AG04450 (cell line): ENCODE results near the gene GNPNAT1. TPM values are rescaled to one million over a fixed set of nuclear protein-coding genes. Genes with fewer than 3 reads are reported as not detected.

ENCODE experiments used
- CTCF ChIA-PET: fragments of 300-600, 350-600 bp; formaldehyde crosslinking; extraction: SDS; loops from one replicate; lab custom pipeline; 2022; ENCODE audit warnings: antibody characterized with exemption, inconsistent platforms; lab: Charles Lee
- POLR2A ChIA-PET: fragments of 350-600 bp; formaldehyde crosslinking; extraction: SDS; loops from one replicate; lab custom pipeline; 2021; ENCODE audit warnings: antibody characterized with exemption, inconsistent platforms; lab: Yijun Ruan, JAX
- DNase-seq: peaks from one replicate; pipeline ENCODE4 v3.0.0-alpha.2; 2011; ENCODE audit warnings: low read depth, low spot score
- H3K27ac ChIP-seq: one replicate; pipeline ENCODE4 v1.5.1; 2012; ENCODE audit warnings: low read depth, low read length, control low read depth
- H3K27me3 ChIP-seq: one replicate; pipeline ENCODE4 v1.6.0; 2012; ENCODE audit warnings: low read length; ENCODE audit not compliant: control insufficient read depth, insufficient read depth
- H3K4me3 ChIP-seq: 2 replicates; pipeline ENCODE4 v1.5.1; 2011; ENCODE audit warnings: mild to moderate bottlenecking, low read depth, low read length, control low read depth
- H3K9me3 ChIP-seq: 2 replicates; pipeline ENCODE4 v1.5.1; 2012; ENCODE audit warnings: low read length; ENCODE audit not compliant: control insufficient read depth, insufficient read depth
- polyA plus RNA-seq: library from polyadenylated mRNA; depleted of rRNA; stranded (reverse); fragments of >200 nt; gene quantifications from 2 replicates; pipeline ENCODE4 v1.2.3, GENCODE V29; 2011
- TF ChIP-seq, protein P1 (sequence below): IDR thresholded peaks from 2 replicates; pipeline ENCODE4 v1.5.1; 2011; ENCODE audit warnings: low read depth, low read length, control low read depth, inconsistent platforms

GNPNAT1 gene
- polyA plus RNA-seq, 1 experiment: 47.2 TPM

DNA sequence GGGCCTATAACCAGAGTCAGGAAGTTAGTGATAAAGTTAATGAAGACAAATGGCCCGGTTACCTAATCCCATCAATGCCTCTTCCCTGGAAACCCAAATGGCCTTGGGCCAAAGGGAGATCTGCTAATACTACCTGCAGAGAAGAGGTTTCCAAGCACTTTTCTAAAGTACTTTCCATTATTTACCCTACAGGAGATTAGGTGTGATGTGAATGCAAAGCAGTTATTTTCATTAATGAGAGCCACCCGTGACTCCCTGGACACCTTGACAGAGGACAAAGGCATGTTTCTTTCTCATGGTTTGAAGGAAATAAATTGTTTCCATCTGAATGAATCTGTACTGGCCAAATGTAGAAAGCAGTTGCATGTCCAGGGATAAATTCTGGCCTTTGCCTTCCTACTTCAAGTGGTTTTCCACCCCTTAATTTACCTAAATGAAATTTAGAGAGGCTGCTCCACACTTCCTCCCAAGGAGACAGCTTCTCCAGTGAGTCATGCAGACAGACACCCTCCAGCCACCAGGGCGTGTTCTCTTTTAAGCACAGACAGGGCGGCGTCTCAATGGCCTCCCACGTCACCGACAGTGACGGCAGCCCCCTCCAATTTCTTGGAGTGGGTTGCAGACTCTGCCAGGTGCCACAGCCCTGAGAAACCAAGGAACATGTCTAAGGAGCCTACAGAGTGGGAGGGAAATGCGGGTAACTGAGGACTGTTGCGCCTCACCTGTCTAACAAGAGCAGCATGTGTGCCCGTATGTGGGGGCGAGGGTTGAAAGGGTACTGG is 43.9 kb upstream of the GNPNAT1 start:
- no peaks in the 10 kb centered on the region for H3K27me3 ChIP-seq
- peak overlapping the region; percentile 3 for H3K27ac ChIP-seq
- CTCF ChIA-PET: interaction anchor here (0.6 to 1.2 kb wide), 4 partner anchors 11 to 261 kb away, joined by 3 to 5 read pairs (median 4); no protein-coding TSS in a partner anchor
- POLR2A ChIA-PET: no interaction called here
- no peak overlapping the region for H3K4me3 ChIP-seq
- no peaks in the 10 kb centered on the region for H3K9me3 ChIP-seq
- TF ChIP-seq, protein P1, sequence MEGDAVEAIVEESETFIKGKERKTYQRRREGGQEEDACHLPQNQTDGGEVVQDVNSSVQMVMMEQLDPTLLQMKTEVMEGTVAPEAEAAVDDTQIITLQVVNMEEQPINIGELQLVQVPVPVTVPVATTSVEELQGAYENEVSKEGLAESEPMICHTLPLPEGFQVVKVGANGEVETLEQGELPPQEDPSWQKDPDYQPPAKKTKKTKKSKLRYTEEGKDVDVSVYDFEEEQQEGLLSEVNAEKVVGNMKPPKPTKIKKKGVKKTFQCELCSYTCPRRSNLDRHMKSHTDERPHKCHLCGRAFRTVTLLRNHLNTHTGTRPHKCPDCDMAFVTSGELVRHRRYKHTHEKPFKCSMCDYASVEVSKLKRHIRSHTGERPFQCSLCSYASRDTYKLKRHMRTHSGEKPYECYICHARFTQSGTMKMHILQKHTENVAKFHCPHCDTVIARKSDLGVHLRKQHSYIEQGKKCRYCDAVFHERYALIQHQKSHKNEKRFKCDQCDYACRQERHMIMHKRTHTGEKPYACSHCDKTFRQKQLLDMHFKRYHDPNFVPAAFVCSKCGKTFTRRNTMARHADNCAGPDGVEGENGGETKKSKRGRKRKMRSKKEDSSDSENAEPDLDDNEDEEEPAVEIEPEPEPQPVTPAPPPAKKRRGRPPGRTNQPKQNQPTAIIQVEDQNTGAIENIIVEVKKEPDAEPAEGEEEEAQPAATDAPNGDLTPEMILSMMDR: no peak
- no peak for DNase-seq

DNA sequence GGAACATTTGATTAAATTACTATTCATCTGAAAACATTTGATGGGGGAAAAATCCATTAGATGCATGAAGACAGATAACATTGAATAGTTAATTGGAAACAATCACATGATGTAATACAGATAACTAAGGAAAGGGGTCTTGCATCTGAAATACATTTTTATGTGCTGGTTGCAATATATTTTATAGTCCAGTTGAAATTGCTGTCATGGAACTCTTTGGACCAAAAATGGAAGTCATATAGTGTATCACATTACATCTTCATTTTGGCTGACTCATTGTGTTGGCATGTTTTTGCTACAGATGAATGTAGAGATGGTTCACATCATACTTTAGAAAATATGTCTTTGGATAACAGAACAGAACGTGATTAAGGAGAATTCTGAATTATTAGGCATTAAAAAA is 43.0 kb upstream of the GNPNAT1 start:
- no peak overlapping the region for H3K4me3 ChIP-seq
- no peaks in the 10 kb centered on the region for H3K27me3 ChIP-seq
- CTCF ChIA-PET: interaction anchor here (0.6 to 1.2 kb wide), 5 partner anchors 10 to 446 kb away, joined by 3 to 5 read pairs (median 3); no protein-coding TSS in a partner anchor
- no peaks in the 10 kb centered on the region for H3K9me3 ChIP-seq
- POLR2A ChIA-PET: no interaction called here
- TF ChIP-seq, protein P1: no peak
- peak; percentile 38 for DNase-seq
- H3K27ac ChIP-seq: no peak overlapping the region

DNA sequence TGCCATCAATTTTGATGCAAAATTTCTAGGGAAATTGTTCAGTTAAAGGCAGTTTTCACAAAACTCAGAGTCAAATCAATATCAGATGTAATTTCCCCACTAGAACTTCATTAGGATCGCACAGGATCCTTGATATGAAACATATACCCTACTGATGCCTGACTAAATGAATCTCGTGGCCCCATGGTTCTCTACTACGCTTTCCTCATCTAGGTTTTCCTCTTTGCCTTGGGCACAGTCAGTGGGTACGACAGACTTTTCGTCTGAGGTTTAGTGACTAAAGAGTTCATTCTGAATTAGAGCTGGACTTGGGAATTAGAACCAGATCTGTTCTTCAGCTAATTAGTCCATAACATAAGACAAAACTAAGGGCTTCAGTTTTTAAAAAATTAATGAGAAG is 42.5 kb upstream of the GNPNAT1 start:
- no peaks in the 10 kb centered on the region for H3K9me3 ChIP-seq
- H3K4me3 ChIP-seq: no peak overlapping the region
- no peaks in the 10 kb centered on the region for H3K27me3 ChIP-seq
- H3K27ac ChIP-seq: no peak overlapping the region
- TF ChIP-seq, protein P1: no peak
- no peak for DNase-seq
- ChIA-PET CTCF (interaction anchor here (0.6 to 1.2 kb wide), 2 partner anchors 11 to 447 kb away, joined by 3 to 5 read pairs; no protein-coding TSS in a partner anchor), POLR2A (no interaction called here)

DNA sequence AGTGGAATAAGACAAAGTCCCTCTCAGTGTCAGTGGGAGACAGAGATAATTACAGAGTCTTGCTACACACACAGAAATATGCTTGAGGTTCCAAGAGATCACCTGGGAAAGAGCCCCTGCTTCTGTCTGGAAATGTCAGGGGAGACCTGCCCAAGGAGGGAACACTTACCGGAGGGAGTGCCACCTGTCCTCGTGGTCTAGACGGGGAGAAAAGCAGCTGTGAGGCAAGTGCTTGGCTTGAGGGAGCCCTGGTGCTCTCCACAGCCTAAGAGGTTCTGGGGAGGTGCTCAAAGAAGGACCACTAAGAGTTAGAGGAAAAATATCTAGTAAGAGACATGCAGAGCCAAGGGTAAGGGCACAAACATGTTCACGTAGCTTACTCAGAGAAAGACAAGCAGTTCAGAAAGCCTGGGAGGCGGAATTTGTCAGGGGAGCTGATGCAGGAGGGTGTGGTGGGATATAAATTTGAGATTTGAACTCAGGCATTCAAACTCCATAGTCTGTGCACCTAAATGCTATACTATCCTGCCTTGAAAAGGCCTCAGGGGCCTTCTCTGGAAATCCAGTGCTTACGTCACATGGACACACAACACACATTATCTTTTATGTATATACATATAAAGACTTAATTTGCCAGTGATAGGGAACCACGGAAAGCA is 38.2 kb upstream of the GNPNAT1 start:
- TF ChIP-seq, protein P1: no peak
- DNase-seq: no peak
- Histone ChIP-seq H3K4me3 (no peak overlapping the region), H3K27me3 (no peaks in the 10 kb centered on the region), H3K9me3 (no peaks in the 10 kb centered on the region), H3K27ac (no peak overlapping the region)
- ChIA-PET POLR2A (no interaction called here), CTCF (interaction anchor here (1.3 to 1.6 kb wide), 3 partner anchors 131 to 476 kb away, joined by 4 to 5 read pairs (median 5); no protein-coding TSS in a partner anchor)

DNA sequence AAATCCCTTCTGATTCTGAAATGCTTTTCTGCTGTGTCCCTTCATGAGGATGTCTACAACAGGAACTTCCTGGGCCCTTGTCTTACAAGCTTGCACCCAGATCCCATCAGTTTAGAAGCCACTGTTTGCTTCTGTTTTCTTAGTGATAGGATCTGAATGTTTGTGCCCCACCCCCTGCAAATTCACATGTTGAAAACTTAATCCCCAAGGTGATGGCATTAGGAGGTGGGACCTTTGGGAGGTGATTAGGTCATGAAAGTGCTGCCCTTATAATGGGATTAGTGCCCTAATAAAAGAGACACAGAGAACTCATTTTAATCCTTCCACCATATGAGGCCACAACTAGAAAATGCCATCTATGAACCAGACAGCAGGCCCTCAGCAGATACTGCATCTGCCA is 36.0 kb upstream of the GNPNAT1 start:
- no peak for DNase-seq
- TF ChIP-seq, protein P1: no peak
- H3K4me3 ChIP-seq: no peak overlapping the region
- ChIA-PET CTCF (interaction anchor here (0.6 kb wide), 1 partner anchor 175 kb away, joined by 3 read pairs; no protein-coding TSS in a partner anchor), POLR2A (no interaction called here)
- no peaks in the 10 kb centered on the region for H3K9me3 ChIP-seq
- H3K27me3 ChIP-seq: no peaks in the 10 kb centered on the region
- H3K27ac ChIP-seq: no peak overlapping the region
